GM08714 (cell line): ENCODE measurements around the gene EGFL7.

Experiments used
- H3K4me3 ChIP-seq: fragments of 200-500 bp; sonication (Bioruptor generic); 2 replicates; pipeline ENCODE4 v1.5.1; 2014; ENCODE audit warnings: mild to moderate bottlenecking, low read length, inconsistent platforms
- ZNF274 ChIP-seq: IDR thresholded peaks from 2 replicates; pipeline ENCODE4 v1.6.1; 2012; ENCODE audit warnings: mild to moderate bottlenecking, low read depth, low read length

The EGFL7 gene

DNA sequence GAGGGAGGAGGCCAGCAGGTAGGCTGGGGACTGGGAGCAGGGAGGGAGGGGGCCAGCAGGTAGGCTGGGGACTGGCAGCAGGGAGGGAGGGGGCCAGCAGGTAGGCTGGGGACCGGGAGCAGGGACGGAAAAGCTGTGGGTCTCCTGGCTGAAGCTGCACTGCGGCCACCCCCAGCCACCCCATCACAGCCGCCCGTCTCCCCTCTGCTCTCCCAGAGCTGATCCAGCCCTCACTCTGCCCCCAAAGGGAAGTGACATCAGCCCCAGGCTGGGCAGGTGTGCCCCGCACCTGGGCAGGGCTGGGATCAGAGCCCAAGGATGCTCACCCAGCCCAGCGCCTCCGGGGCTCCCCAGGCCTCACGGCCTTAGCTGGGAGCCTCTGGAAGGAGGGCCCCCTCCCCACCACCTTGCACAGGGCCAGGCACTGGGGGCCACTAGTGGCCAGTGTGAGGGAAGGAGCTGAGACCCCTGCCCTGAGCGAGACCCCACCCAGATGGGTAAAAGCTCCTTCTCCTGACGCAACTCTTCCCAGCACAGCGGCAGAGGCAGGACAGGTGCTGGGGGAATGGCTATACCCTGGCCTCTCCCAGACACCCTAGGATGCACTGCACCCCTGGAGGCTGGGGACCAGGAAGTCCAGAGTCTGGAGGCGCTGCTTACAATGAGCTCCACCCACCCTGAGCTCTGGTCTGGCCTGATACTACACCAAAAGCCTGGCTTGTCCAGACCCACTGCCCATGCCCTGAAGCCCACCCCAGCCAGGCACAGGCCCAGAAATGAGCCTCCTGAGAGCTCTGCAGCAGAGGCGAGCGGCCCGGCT lies 13.0 kb downstream of the EGFL7 start:
- TF ChIP-seq ZNF274: no peak
- H3K4me3 ChIP-seq: no peak overlapping the region

DNA sequence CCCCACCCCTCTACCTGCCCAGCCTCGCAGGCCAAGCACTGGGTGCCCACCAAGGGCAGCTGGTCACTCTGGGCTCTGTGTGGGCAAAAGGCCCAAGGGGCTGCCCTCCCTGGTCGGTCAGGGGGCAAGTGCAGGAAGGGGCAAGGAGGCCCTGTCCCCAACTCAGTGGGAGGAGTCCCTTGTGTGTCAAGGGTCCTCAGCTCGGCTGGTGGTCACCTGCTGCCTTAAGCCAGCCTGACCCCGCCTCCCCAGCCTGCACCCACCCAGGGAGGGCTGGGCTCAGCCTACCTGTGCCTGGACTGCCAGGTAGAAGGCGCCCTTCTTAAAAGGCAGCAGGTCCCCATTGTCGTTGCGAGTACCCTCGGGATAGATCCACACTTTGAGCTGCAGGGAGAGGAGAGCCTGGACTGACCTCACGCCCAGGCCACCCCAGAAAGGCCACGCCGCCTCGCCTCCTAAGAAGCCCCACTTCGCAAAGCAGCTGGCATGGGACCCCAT lies 13.6 kb downstream of the EGFL7 start:
- TF ChIP-seq ZNF274: no peak
- no peak overlapping the region for H3K4me3 ChIP-seq

DNA sequence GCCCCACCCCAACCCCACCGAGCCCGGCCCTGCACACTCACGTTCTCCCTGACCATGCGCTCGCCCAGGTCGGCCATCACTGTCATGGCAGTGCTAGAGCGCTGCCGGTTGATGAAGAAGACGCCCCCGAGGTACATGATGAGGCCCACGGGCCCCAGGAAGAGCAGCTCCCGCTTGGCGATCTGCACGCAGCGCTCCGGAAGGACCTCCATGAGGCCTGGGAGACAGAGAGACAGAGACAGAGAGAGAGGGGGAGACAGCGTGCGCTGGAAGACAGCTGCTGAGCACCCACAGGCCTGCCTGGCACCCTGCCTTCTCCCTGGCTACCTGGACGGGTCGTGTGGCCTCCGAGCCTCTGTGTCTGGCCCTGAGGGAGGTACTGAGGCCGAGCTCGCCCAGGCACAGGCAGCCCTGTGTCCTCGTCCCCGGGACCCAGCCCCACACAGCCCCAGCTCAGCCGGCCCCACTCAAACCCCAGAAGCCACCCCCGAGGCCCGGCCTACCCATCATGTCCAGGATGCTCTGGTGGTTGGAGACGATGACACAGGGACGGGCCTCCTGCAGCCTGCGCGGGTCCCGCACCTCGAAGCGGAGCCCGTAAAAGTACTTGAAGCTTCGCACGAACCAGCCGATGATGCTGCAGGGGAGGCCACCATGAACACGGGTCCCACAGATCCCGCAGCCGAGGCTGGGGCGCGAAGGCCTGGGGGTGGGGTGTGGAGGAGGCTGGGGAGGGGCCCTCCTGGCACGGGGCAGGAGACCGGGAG lies 14.4 kb downstream of the EGFL7 start:
- H3K4me3 ChIP-seq: no peak overlapping the region
- TF ChIP-seq ZNF274: no peak

DNA sequence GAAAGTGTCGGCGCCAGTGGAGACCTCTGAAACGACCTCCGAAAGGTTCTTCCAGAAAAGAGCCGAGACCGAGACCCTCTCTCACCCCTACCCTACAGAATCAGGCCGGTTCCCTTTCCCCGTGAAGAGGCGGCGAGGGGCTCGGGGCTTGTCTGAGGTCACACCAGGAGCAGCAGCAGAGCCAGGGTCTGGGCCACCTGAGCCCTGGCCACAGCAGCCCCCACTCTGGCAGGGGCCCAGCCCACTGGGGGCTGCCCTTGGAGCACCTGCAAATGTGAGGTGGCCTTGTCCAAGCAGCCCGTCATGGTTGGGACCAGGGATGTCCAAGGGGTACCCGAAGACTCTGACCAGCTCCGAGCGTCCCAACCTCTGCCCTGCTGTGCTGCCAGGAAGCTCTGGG lies 15.3 kb downstream of the EGFL7 start:
- TF ChIP-seq ZNF274: no peak
- H3K4me3 ChIP-seq: no peak overlapping the region

DNA sequence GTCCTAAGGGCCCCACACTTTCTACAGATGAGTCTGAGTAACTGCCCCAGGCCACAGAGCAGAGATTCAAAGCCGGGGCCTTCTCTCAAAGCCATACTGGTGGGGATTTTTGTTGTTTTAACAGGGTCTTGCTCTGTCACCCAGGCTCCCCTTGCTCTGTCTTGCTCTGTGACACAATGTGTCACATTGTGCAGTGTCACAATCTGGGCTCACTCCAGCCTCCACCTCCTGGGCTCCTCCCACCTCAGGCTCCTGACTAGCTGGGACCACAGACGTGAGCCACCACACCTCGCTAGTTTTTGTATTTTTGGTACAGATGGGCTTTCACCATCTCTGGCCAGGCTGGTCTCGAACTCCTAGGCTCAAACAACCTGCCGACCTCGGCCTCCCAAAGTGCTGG lies 15.9 kb downstream of the EGFL7 start:
- H3K4me3 ChIP-seq: no peak overlapping the region
- no peak for TF ChIP-seq ZNF274

DNA sequence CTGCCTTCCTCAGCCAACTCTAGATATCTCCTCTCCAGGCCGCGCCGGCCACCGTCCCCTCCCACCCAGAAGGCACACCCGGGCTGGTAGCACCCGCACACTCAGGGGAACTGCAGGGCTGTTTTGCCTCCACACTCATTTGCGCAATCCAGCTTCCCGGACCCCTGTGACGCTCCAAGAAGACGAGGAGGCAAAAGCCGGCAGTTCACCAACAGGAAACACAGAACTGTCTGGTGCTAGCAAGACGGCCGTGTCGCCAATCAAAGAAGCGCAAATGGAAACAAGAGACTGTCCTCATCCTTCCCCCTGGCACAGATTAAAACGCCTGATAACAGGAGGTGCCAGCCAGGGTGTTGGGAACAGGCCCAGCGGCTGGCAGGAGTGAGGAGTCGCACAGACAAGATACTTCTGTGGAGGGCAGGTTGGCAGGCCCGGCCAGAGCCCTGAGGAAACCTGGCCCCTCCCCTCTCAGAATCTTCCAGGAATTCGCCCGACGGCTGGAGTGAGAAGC lies 16.8 kb downstream of the EGFL7 start:
- no peak for TF ChIP-seq ZNF274
- H3K4me3 ChIP-seq: no peak overlapping the region

DNA sequence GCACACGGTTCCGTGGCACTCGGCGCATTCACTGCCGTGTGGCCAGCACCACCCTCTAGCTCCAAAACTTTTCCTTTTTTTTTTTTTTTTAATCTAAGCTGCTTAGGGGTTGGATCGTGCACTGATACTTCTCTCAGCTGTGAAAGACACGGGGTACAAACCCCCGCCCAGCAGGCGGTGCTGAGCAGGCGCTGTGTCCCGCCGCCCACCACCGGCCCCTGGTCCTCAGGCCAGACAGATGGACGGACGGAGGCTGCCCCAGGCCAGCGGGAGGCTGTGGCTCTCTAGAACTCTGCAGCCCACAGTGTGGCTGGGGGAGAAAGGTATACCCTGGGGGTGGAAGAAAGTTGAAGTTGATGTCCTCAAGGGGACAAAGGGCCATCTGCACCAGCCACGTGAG lies 18.3 kb downstream of the EGFL7 start:
- H3K4me3 ChIP-seq: no peak overlapping the region
- TF ChIP-seq ZNF274: no peak

DNA sequence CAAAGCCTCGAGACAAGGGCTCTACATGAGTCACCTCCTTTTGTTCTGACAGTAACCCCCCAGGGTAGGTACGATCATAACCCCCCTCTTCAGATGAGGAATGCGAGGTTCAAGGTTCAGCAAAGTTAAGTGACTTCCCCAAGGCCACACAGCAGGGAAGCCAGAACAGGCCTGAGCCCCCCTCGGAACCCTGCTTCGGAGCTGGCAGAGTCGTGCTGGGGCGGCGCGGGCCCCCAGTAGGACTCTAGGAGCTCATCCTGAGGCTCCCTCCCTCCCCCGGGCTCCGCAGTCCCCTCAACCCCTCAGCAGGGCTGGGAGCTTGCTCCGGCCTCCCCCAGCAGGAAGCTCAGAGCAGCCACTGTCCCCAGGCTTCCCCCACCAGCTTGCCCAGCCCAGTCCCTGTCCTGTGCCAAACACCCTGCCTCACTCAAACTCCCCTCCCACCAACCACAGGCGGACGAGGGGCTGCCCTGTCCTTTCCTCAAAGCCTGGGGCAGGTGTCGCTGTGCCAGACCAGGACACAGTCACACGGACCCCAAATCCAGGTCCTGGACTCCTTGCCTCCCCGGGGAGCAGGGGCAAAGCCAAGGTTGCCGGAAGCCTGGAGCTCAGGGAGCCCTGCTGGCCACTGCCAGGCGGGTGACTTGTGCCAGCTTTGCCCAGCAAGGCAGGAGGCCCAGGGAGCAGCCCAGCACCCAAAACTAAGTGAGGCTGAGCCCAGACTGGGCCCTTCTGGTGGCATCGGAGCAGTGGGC lies 19.4 kb downstream of the EGFL7 start:
- H3K4me3 ChIP-seq: no peak overlapping the region
- TF ChIP-seq ZNF274: no peak

DNA sequence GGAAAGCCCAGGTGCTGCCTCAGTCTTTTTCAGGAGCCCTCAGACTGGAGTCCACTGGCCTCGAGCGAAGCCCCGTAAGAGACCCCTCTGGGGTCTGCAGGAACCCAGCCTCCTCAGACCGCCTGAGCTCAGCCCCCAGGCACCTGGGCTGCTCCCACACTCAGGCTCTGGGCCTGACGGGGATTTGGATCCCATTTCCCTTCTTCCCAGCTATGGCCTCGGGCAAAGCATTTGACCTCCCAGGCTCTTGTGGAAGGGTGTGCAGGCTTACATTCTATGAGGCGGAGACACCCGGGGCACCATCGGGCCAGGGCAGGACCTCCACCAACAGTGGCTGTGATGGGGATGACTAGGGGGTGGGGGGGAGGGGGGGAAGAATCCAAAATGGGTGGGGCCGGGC lies 20.0 kb downstream of the EGFL7 start:
- H3K4me3 ChIP-seq: no peak overlapping the region

DNA sequence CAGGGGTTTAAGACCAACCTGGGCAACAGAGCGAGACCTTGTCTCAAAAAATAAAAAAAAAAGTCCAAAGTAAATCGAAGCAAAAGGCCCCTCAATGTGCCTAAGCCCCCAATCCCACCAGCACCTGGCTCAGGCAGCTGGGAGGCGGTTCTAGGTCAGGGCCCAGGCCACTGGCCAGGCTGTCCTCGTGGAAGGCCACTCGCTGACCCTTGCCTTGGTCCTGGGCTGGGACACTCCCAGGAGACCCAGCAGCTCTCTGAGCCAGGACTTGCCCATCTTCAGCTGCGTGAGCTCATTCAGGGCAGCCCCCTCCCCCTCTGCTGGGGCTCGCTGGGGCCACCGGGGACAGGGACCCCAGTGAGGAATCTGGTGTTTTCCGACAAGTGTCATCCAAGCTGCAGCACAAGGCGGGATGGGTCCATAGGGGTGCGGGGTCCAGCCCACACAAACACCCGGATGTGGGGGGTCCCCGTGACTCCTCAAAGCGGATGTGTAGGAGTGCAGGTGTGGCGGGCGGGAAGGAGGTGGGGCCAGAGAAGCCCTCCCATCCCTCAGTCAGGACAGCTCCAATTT lies 20.5 kb downstream of the EGFL7 start:
- TF ChIP-seq ZNF274: no peak
- H3K4me3 ChIP-seq: no peak overlapping the region

More for the DNA sequence above, 20.0 kb downstream of the EGFL7 start:
- no peak for TF ChIP-seq ZNF274

DNA sequence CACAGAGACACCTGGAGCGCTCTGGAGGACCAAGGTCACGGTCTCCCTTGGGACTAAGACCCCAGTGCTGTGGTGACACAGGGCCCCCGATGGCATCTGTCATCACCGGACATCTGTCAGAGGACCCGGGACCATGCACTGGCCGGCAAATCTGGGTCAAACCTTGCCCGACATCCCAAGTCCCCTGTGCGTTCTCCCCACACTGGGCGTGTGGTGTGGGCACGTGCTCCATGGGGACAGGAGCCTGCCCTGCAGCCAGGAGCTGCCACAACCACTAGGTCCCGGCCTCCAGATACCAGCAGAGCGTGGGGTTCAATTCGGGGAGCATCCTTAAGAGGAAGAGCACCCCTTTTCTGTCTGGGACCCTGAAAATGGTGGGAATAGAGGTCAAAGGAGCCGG lies 21.0 kb downstream of the EGFL7 start:
- TF ChIP-seq ZNF274: no peak
- H3K4me3 ChIP-seq: no peak overlapping the region

DNA sequence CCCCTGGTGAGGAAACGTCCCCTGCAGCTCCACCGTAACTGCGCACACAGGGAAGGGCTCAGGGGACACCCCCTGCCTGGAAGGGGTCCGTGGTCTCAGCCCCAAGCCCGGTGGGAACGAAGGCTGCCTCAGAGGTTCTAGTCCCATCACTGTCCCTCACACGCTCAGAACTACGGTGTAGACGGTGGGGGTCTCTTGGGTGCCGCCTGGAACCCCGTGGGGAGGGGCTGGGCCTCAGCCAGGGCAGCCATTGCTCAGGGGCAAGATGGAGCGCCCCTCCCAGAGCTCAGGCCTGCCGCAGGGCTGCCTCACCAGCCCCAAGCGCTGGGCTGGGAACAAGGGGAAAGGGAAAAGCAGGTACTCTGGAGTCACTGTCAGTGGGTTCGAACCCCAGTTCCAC lies 21.6 kb downstream of the EGFL7 start:
- no peak overlapping the region for H3K4me3 ChIP-seq
- no peak for TF ChIP-seq ZNF274

DNA sequence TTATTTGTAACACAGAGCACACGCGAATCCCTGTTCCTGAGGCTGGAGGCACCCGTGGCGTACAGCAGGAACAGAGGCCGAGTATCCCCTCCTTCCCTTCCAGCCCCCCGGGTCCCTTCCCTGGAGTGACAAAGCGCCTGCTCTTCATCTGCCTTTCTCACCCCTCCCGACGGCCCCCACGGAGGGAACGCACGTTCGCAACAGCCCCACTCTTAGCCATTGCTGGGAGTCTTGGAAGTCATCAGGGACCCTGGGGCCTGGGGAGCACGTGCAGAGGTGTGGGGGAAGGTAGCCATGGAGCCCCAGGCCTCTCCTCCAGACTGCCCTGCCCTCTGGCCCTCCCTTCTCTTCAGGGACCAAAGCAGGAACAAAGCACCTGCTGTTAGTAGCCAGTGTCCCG lies 22.1 kb downstream of the EGFL7 start:
- no peak overlapping the region for H3K4me3 ChIP-seq
- TF ChIP-seq ZNF274: no peak

DNA sequence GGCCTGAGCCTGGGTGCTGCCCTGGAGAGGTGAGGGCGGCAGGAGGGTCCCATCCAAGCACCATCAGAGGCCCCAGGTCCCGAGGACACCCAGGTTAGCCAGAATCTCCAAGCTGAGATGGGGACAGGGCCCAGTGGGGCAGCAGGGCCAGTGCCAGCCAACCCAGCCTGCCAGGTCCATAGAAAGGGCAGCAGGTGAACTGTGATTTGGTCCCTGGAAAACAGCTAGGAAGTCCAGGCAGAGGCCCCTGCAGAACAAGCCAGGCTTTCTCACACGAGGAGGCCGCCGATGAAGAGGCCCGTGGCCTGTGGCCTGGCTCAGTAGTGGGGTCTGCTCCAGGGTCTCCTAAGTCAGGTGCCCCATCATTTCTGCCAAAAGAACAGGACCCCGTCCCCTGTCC lies 22.5 kb downstream of the EGFL7 start:
- no peak overlapping the region for H3K4me3 ChIP-seq
- TF ChIP-seq ZNF274: no peak
